Glutamatergic neuron (in vitro differentiated cells): Measurements from ENCODE around the gene PRICKLE3. TPM values are rescaled to one million over a fixed set of nuclear protein-coding genes. Genes with fewer than 3 reads are reported as not detected.

Experiments
- DNase-seq: peaks from one replicate; pipeline ENCODE4 v3.0.0; 2022
- H3K27ac Mint-ChIP-seq: one replicate; pipeline ENCODE4 v1.8.0; 2020; ENCODE audit warnings: mild to moderate bottlenecking, mixed read lengths, inconsistent platforms; ENCODE audit not compliant: unreplicated experiment
- H3K27me3 Mint-ChIP-seq: one replicate; pipeline ENCODE4 v1.8.0; 2020; ENCODE audit warnings: mild to moderate bottlenecking, moderate library complexity, mixed read lengths, inconsistent platforms; ENCODE audit not compliant: unreplicated experiment
- H3K36me3 Mint-ChIP-seq: one replicate; pipeline ENCODE4 v1.8.0; 2020; ENCODE audit warnings: mild to moderate bottlenecking, mixed read lengths, inconsistent platforms; ENCODE audit not compliant: unreplicated experiment
- H3K4me1 Mint-ChIP-seq: one replicate; pipeline ENCODE4 v1.8.0; 2020; ENCODE audit warnings: mild to moderate bottlenecking, low read depth, mixed read lengths, inconsistent platforms; ENCODE audit not compliant: unreplicated experiment
- H3K4me3 Mint-ChIP-seq: one replicate; pipeline ENCODE4 v1.8.0; 2020; ENCODE audit warnings: mild to moderate bottlenecking, mixed read lengths, inconsistent platforms; ENCODE audit not compliant: unreplicated experiment
- H3K9me3 Mint-ChIP-seq: one replicate; pipeline ENCODE4 v1.8.0; 2020; ENCODE audit warnings: mild to moderate bottlenecking, moderate library complexity, mixed read lengths, inconsistent platforms; ENCODE audit not compliant: unreplicated experiment
- total RNA-seq: library from RNA; stranded (reverse); fragmentation: NEBNext Ultra II Directional; extraction: Animal tissue kit (Norgen Biotek cat#: 25700); gene quantifications from one replicate; pipeline ENCODE4 v1.2.1, GENCODE V29; 2021; ENCODE audit not compliant: unreplicated experiment
- TF ChIP-seq, protein P1 (sequence below): fragments of 200-600 bp; sonication (generic); IDR thresholded peaks from one replicate; pipeline ENCODE4 v1.5.0; 2021; ENCODE audit not compliant: partially characterized antibody, unreplicated experiment

PRICKLE3 gene
- total RNA-seq, 1 donor from 2014 or later: 1.6 TPM

DNA sequence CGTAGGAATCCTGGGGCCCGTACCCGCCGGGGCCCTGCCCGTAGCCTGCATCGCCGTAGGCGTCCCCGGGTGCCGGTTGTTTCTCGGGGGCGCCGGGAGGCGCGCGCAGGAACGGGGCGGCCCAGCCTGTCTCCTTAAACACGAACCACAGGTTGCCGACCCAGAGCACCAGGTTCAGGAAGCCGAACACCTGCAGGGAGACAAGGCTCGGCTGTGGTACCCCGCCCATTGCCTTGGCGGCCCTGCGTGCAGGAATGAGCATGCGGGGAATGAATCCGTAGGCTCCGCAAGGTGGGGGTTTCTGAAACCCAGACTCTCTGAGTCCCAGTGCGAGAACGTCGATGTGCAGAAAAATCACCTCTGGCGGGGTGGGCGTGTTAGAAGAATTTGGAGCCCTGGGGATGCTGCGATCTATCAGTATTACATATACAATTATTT, 5.4 kb upstream of the PRICKLE3 start:
- DNase-seq: no peak
- no peak overlapping the region for H3K27ac Mint-ChIP-seq
- peaks cover 13% of the 10 kb centered on the region for H3K4me1 Mint-ChIP-seq
- no peaks in the 10 kb centered on the region for H3K36me3 Mint-ChIP-seq
- TF ChIP-seq, protein P1, sequence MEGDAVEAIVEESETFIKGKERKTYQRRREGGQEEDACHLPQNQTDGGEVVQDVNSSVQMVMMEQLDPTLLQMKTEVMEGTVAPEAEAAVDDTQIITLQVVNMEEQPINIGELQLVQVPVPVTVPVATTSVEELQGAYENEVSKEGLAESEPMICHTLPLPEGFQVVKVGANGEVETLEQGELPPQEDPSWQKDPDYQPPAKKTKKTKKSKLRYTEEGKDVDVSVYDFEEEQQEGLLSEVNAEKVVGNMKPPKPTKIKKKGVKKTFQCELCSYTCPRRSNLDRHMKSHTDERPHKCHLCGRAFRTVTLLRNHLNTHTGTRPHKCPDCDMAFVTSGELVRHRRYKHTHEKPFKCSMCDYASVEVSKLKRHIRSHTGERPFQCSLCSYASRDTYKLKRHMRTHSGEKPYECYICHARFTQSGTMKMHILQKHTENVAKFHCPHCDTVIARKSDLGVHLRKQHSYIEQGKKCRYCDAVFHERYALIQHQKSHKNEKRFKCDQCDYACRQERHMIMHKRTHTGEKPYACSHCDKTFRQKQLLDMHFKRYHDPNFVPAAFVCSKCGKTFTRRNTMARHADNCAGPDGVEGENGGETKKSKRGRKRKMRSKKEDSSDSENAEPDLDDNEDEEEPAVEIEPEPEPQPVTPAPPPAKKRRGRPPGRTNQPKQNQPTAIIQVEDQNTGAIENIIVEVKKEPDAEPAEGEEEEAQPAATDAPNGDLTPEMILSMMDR: no peak
- peak overlapping the region; percentile 74 for H3K4me3 Mint-ChIP-seq
- peaks cover 13% of the 10 kb centered on the region for H3K9me3 Mint-ChIP-seq
- peaks cover 8% of the 10 kb centered on the region for H3K27me3 Mint-ChIP-seq

DNA sequence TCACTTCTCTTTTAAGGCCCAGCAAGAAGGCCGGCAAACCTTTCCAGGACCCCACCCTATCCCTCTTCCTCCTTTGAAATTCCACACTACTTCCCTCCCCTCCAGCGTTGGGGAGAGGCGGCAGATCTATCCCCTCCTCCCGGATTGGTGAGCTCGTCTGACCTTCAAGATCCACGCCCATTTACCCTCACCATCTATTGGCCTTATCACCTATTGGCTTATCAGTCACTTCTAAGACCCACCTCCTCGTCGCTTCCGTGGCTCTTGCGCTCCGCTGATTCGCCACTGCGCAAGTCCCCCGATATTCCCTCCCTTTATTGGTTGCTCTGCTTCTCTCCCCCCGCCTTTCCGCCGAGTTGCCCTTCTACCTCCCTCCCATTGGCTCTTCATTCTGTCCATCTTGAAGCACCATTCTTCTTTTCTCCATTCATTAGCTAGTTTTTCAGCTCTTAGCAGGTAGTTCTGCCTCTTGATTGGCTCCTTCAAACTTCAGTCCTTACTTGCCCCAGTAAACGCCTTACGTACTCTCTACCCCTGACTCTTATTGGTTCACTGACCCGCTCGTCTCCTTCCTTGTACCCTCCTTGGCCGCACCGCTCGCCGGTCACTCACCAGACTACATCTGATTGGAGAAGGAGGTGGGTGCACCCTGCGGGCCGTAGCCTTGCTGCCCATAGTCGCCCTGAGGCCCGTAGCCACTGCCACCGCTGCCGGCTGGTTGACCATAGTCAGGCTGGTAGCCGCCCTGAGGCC, 4.8 kb upstream of the PRICKLE3 start:
- no peaks in the 10 kb centered on the region for H3K36me3 Mint-ChIP-seq
- H3K4me1 Mint-ChIP-seq: peaks cover 13% of the 10 kb centered on the region
- peaks cover 8% of the 10 kb centered on the region for H3K27me3 Mint-ChIP-seq
- peak; percentile 75 for DNase-seq
- TF ChIP-seq, protein P1: no peak
- peaks cover 13% of the 10 kb centered on the region for H3K9me3 Mint-ChIP-seq
- H3K27ac Mint-ChIP-seq: peak overlapping the region; percentile 82
- peak overlapping the region; percentile 86 for H3K4me3 Mint-ChIP-seq

DNA sequence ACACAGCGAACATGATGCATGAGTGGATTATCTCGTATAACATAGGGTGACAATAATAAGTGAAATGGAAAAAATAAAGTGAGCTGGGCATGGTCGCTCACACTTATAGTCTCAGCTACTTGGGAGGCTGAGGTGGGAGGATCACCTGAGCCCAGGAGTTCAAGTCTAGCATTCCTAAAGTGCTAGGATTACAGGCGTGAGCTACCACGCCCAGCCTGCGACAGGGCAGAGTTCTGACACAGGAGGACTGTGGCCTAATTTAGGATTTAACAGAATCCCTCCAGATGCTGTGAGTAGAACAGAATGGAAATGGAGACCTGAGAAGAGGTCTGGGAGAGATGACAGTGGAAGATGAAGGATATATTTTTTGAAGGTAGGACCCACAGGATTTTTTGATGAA, 3.4 kb upstream of the PRICKLE3 start:
- TF ChIP-seq, protein P1: no peak
- no peak for DNase-seq
- H3K36me3 Mint-ChIP-seq: no peaks in the 10 kb centered on the region
- peaks cover 13% of the 10 kb centered on the region for H3K27me3 Mint-ChIP-seq
- H3K27ac Mint-ChIP-seq: no peak overlapping the region
- H3K4me3 Mint-ChIP-seq: peak overlapping the region; percentile 63
- peaks cover 13% of the 10 kb centered on the region for H3K9me3 Mint-ChIP-seq
- H3K4me1 Mint-ChIP-seq: peaks cover 9% of the 10 kb centered on the region

DNA sequence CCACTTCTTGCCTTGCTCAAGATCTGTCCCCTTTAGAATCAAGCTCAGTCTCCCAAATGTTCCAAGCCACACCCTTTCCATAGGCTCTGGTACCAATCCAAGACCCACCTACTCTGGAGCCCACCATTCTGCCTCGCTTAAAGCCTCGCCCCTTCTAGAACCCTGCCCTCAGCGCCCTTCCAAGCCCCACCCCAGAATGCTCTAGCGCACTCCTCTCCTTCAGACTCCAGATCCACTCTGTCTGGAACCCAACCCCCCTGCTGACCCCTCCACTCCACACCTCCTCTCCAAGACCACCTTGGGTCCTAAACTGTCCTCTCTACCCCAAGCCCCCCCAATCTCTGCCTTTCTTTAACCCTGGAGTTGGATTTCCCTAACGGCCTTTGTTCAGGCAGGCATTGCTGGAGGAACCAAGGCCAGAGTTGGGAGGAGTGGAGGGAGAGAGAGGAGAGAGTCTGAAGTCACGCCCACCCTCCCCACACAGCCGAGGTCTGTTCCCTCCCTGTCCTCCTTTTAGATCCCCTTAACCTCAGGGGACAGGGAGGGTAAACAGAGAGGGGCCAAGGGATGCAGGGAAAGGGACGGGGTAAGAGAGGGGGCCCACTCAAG, 2.4 kb upstream of the PRICKLE3 start:
- peaks cover 7% of the 10 kb centered on the region for H3K4me1 Mint-ChIP-seq

More for the DNA sequence above, 2.4 kb upstream of the PRICKLE3 start:
- no peak for DNase-seq
- H3K9me3 Mint-ChIP-seq: peaks cover 13% of the 10 kb centered on the region
- TF ChIP-seq, protein P1: no peak
- no peaks in the 10 kb centered on the region for H3K36me3 Mint-ChIP-seq
- H3K27ac Mint-ChIP-seq: no peak overlapping the region
- peaks cover 11% of the 10 kb centered on the region for H3K27me3 Mint-ChIP-seq
- H3K4me3 Mint-ChIP-seq: no peak overlapping the region
